Left lobe of liver (tissue), 2 donors: ENCODE results near the gene KLHDC2. TPM values are rescaled to one million over a fixed set of nuclear protein-coding genes. Genes with fewer than 3 reads are reported as not detected.
"Not testable (repeated sequence)": the region's sequence is repeated elsewhere in the genome, so short reads cannot be mapped to it uniquely, and the experiment has no call there.

Source experiments
- ATAC-seq: fragments of 200-7000 bp; cut with Tn5 transposase; one replicate; pipeline ENCODE4 v1.9.1; 2020; ENCODE audit warnings: mild to moderate bottlenecking, moderate library complexity
- DNase-seq: peaks from one replicate; pipeline ENCODE4 v3.0.0-alpha.2; 2020; ENCODE audit warnings: low spot score
- total RNA-seq: library from RNA; stranded (reverse); gene quantifications from one replicate; pipeline ENCODE4 v1.2.1, GENCODE V29; 2021
- donor health status: DM: no; HTN: no; CAD: no; lungs with moderate emphysema.
- donor health status: DM: no; HTN: yes; CAD: no.

KLHDC2 gene, protein sequence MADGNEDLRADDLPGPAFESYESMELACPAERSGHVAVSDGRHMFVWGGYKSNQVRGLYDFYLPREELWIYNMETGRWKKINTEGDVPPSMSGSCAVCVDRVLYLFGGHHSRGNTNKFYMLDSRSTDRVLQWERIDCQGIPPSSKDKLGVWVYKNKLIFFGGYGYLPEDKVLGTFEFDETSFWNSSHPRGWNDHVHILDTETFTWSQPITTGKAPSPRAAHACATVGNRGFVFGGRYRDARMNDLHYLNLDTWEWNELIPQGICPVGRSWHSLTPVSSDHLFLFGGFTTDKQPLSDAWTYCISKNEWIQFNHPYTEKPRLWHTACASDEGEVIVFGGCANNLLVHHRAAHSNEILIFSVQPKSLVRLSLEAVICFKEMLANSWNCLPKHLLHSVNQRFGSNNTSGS
- 56.2 TPM for total RNA-seq

DNA sequence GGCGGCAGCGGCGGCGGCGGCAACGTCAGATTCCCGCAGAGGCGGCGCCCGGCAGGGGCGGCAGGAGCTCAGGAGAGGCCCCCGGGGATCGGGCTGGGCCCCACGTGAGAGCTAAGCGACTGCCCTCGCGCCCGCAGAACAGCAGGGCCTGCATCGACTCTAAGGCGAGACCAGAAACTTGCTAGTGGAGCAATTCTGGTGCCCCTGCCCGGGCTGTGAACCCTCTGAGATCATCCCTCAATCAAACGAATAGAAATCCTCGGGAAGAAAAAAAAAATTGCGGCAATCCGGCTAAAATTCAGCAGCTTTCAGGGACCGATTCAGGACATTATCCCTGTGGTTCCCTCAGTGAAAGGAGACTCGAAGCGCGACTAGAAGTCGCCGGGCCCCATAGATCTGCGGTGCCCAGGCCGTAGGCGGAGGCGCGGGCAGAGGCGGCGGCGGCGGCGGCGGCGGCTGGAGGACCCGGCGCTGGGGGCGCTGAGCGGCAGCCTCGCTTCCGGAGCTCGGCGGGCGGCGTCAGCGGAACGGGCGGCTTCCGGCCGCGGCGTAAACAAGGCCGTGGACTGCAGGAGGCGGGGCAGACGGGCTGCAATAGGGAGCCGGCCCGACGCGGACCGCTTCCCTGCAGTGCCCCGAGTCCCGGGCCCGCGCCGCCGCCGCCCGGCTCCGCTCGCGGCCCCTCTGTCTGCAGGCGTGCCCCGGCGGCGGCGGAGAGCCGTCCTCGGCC, at the start of gene KLHDC2:
TSS of gene KLHDC2 (plus strand) at position 583 of the 730 bp plus-strand sequence. CDS start 316 bp downstream, outside the sequence.
- DNase-seq (peak; percentile 93), ATAC-seq (peak; percentile 83)

DNA sequence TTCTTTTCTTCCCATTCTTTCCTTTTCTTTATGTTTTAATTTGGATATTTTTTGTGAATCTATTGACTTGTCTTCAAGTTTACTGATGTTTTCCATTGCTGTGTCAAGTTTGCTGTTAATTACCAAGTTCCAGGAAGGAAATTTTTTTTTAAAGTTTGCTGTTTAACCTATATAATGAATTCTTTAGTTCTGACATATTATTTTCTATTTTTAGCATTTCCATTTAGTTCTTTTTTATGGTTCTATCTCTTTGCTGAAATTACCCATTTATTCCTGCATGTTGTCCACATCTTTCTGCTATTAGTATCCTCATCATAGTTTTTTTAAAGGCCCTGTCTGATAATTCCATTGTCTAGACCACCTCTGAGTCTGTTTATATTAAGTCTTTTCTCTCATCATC, 47.2 kb upstream of the KLHDC2 start:
- ATAC-seq (no peak), DNase-seq (no peak)

DNA sequence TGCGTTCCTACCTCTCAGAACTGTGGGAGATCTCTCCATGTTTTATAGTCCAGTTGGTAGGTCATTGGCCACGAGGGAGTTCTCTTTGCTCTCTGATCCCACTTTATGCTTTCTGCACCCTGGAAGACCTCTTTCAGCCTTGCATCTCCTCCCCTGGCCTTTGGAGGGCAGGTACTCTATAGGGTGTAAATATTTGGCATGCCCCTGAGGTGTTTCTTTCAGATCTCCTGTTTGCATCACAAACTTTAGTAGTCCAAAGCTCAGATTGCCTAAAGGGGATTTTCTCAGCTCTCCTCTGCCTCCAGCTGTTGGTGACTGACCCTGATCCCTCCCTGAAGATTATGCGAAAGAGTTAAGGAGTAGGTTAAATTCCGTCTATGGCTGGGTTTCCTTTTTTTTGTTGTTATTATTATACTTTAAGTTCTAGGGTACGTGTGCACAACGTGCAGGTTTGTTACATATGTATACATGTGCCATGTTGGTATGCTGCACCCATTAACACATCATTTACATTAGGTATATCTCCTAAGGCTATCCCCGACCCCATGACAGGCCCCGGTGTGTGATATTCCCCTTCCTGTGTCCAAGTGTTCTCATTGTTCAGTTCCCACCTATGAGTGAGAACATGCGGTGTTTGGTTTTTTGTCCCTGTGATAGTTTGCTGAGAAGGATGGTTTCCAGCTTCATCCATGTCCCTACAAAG, 46.1 kb upstream of the KLHDC2 start:
- ATAC-seq: peak; percentile 64
- not testable (repeated sequence) for DNase-seq

DNA sequence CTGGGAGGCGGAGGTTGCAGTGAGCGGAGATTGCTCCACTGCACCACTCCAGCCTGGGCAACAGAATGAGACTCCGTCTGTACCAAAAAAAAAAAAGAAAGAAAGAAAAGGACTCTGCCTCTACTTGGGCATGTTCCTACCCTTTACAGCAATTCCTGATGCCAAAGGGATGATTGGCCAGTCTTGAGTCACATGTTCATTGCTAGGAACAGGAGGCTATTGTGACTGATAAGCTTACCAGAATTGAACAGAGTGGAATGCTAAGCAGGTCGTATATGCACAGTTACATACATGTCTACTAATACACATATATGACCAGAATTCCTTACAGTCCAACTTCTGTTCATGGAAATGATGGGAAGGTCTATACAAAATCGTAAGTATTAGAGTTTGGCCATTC, 40.8 kb upstream of the KLHDC2 start:
- no peak for DNase-seq
- ATAC-seq: no peak

DNA sequence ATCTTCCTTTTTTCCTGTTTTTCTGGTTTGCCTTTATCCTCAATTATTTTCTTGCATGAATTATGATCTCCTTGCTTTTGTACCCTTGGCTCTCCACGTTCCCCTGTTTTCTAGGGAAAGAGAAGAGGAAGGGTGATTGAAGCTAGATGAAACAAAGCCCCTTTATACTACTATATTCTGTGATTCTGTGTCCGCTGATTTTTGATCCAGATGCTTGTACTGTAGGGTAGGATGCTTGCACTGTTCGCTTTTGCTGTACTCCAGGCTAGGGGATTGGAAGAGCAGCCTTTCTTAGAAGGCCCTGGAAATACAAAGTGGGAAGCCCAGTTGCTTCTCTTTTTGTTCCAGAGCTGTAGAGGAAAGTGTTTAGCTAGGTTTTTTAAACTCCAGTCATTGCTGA, 35.1 kb upstream of the KLHDC2 start:
- DNase-seq (no peak), ATAC-seq (no peak)

DNA sequence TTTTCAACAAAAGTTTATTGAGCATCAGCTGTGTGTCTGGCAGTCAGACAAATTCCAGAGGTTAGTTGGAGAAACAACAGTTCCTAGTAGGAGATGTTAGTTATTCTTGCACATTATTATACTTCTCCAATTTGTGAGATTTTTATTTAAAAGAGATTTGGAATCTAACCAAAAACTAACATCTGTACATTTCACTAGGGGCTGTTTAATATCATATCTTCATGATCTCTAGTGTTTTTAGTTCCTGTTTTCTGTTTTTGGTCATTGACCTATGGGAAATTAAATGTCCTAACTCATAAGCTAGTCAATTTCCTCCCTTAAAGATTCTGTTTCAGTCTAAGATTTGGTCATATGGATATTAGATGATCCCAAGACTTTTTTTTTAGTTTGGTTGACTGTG, 34.1 kb upstream of the KLHDC2 start:
- DNase-seq (no peak), ATAC-seq (no peak)

DNA sequence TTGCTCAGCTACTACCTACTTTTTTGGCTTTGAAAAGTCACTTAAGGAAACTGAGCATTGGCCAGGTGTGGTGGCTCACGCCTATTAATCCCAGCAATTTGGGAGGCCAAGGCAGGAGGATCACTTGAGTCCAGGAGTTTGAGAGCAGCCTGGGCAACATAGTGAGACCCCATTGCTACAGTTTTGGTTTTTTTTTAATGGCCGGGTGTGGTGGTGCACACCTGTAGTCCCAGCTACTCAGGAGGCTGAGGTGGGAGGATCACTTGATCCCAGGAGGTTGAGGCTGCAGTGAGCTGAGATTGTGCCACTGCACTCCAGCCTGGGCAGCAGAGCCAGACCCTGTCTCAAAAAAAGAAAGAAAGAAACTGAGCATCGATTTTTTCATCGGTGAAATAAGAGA, 32.3 kb upstream of the KLHDC2 start:
- not testable (repeated sequence) for DNase-seq, ATAC-seq

DNA sequence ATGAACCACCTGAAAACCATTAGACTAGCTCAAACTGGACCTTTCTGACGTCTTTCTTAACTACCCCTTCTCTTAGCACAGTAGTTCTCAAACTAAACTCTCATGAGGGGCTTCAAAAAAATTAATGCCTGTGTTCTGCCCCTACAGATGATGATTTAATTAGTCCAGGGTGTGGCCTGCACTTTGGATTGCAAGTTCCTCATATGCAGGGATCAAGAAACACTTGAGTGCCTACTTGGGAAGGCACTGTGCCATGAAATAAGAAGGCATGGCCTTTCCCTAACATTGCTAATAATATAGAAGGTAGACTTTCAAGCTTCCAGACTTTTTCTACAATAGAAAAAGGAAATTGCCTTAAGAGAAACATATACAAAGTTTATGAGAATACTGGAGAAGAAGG, 22.8 kb upstream of the KLHDC2 start:
- ATAC-seq (no peak), DNase-seq (no peak)

DNA sequence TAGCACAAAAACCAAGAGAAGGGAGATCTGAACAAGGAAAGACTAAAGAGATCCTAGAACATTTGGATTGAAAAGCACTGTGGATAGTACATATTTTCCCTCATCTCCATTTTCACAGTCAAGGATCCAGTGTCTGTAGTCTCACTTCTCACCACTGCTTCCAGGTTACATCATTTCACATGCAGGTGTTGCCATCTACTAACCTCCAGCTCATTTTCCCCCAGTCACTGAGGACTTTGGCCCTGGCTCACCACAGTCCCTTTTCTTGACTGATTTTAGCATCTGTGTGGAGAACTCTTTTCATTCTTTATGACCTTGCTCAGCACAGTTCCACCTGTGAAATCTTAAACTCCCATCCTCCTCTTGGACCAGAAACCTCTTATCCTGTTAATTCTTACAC, 21.5 kb upstream of the KLHDC2 start:
- not testable (repeated sequence) for DNase-seq
- peak; percentile 70 for ATAC-seq

DNA sequence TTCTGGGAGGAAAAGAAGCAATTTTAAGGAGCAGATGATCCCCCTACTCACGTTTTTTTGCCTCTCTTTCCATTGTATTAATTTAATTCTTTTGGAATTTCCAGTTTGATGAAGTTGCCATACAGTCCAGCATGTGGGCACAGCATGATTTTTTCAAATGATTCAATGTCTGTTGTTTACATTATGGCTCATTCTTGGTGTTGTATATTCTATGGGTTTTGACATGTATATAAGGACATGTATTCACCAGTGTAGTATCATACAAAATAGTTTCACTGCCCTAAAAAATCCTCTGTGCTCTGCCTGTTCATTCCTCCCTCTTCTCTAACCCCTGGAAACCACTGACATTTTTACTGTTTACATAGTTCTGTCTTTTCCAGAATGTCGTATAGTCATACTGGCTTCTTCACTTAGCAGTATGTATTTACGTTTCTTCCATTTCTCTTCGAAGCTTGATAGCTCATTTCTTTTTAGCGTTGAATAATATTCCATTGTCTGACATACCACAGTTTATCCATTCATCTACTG, 13.3 kb upstream of the KLHDC2 start:
- no peak for ATAC-seq
- no peak for DNase-seq

DNA sequence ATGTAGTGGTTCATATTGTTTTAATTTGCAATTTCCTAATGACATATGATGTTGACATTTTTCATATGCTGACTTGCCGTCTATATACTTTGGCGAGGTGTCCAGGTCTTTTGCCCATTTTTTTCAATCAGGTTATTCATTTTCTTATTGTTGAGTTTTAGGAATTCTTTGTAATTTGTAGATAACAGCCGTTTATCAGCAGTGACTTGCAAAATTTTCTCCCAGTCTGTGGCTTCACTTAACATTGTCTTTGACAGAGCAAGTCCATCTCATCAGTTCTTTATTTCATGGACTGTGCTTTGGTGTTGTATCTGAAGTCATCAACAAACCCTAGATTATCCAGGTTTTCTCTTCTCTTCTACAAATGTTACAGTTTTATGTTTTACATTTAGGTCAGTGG, 12.6 kb upstream of the KLHDC2 start:
- ATAC-seq: no peak
- DNase-seq: no peak

DNA sequence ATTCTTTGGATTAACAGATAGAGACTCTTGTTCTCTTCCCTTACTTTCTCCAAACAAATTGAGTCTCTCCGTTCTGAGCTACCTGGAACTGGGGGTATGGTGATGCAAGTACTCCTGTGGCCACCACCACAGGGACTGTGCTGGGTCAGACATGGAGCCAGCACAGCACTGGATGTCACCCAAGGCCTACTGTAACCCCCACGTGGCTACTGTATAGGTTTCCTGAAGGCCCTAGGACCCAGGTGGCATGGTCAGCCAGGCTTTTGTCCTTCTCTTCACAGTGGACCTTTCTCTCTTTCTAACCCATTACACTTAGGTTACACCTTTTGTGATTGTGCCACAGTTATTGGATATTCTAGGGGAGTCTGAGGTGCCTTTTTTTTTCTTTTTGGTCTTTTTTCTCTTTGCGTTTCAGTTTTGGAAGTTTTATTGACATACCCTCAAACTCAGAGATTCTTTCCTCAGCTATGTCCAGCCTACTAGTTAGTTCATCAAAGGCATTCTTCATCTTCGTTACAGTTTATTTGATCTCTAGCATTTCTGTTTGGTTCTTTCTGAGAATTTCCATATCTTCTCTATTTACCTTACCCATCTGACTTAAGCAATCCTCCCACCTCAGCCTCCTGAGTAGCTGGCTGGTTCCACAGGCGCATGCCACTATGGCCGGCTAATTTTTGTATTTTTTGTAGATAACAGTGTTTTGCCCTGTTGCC, 6.0 kb upstream of the KLHDC2 start:
- DNase-seq (no peak), ATAC-seq (no peak)

DNA sequence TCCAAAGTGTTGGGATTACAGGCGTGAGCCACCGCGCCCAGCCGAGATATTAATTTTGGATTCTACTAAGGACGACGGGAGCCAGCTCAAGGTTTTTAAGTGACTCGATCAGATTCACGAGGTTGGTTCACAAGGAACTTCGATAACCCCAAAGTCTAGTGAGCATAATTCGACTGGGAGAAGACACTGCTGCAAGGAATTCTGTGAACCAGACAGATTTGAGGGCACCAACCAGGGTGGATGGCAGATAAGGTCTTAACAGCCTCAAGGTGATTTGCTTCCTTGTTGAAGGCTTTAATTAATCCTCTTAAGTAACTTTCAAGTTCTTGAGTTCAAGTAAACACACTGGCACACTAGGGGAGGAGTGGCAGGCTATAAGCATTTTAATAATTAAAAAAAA, 1.1 kb upstream of the KLHDC2 start:
- DNase-seq (no peak), ATAC-seq (no peak)

DNA sequence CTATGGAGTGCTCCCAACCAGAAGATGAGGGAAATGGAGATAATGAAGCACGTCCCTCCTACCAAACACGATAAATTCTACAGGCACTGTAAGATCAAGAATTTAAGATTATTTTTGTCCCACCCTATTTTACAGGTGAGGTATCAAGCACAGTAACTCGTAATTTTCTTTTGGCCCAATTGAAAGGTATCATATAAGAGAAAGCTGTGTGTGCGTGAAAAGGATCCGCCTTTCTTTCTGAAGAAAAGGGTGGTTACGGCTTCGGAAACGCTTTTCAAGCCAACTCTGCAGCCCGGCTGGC, 733 bp upstream of the KLHDC2 start:
- DNase-seq: no peak
- ATAC-seq: no peak

DNA sequence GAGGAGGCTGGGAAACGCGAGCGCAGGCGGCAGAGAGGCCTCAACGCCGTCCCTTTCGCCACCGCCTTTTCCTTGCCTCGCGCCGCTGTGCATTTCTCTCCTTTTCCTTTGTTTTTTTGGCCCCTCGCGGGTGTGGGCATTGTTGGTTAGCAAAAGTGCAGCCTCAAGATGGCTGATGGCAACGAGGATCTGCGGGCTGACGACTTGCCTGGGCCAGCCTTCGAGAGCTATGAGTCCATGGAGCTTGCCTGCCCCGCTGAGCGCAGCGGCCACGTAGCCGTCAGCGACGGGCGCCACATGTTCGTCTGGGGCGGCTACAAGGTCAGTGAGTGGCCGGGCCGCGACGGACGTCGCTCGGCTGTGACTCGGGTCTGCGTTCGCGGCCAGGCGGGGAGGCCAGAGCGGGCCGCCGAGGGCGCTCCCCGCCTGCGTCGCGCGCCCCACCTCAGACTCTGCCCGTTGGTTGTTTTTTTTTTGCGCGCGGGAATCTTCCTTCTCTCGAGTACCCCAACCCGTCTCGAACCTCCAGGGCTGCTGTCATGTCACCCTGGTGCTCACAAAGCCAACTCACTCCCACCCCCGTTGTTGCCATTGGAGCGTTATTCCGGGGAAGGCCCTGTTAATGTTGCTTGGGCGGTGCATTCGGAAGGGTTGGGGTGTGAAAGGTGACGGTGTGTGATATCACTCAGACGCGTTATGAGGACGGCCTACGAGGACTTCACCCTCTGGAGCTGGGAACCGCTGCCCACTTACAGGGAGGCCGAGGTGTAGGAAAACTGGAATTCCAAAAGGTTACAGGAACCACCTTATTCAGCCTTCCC, 558 bp downstream of the KLHDC2 start:
- peak; percentile 62 for ATAC-seq

DNA sequence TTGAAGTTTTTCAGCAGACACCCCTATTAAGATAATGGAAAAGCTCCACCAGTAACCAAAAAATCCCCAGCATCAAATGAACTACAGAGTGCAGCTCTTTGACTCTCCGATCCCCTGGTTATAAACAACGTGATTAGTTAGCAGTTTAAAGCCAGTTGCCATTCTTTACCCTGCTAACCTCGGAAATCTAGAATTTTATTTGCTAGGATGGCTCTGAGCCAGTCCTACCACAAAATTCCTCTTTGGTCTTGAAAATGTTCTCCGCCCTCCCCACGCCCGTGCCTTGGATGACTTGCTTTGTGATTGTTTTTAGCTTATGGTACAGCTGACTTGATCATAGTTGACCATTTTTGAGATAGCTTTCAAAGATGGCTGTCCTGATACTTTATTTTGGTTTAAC, 1.2 kb downstream of the KLHDC2 start:
- no peak for DNase-seq
- ATAC-seq: no peak

More for the DNA sequence above, 558 bp downstream of the KLHDC2 start:
- DNase-seq: peak; percentile 87

DNA sequence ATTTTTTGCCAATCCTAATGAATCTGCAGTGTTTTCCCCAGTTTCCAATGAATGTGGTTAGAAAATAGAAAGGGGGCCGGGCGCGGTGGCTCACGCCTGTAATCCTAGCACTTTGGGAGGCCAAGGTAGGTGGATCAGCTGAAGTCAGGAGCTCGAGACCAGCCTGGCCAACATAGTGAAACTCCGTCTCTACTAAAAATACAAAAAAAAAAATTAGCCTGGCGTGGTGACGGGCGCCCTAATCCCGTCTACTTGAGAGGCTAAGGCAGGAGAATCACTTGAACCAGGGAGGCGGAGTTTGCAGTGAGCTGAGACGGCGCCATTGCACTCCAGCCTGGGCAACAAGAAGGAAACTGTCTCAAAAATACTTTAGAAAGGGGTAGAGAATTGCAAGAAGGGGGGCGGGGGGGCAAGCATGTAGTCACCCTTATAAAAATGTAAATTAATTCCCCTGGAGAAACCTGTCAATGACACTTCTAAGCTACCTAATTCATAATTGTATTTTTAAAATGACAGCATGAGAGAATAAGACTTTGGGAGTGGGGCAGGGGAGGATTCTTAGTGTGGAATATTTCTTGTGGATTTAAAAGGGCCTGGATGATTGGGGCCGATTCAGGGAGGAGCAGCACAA, 1.7 kb downstream of the KLHDC2 start:
- ATAC-seq (no peak), DNase-seq (peak; percentile 49)

DNA sequence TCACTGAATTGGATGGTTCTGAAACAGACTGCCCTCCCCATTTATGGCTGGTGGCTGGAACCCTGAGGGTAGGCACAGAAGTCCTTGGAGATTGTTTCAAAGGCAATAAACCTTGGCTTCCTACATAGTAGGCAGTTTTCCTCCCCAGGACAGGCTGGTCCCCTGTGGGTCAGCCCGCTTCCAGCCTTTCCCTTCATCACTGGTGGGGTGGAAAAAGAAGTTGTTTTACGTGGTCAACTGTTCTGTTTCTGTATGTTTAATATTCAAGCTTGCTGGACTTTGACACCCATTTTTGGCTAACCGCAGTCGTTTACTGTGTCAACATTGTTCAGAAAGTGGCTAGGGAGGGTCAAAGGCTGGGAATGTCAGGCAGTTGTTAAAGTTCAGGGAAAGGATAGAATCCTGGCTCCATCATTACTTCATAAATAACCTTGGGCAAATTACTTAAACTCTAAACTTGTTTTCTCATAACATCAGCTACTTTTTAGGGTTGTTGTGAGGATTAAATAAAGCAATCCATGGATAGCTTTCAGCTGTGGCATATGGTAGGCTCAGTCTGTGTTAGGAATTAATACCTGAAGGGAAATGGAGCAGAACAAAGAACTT, 2.4 kb downstream of the KLHDC2 start:
- peak; percentile 52 for ATAC-seq
- peak; percentile 78 for DNase-seq

DNA sequence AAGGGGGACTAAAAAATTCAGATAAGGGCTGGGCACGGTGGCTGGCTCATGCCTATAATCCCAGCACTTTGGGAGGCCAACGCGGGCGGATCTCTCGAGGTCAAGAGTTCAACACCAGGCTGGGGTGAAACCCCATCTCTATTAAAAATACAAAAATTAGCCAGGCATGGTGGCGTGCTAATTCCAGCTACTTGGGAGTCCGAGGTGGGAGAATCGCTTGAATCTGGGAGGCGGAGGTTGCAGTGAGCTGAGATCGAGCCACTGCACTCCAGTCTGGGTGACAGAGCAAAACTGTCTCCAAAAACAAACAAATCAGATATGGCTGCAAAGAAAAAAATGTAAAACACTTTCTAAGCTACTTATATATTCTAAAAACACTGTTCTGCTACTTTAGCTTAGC, 3.7 kb downstream of the KLHDC2 start:
- not testable (repeated sequence) for ATAC-seq
- DNase-seq: peak; percentile 52
